ENCODE measurements around the gene CDKN1B.

CDKN1B gene

DNA sequence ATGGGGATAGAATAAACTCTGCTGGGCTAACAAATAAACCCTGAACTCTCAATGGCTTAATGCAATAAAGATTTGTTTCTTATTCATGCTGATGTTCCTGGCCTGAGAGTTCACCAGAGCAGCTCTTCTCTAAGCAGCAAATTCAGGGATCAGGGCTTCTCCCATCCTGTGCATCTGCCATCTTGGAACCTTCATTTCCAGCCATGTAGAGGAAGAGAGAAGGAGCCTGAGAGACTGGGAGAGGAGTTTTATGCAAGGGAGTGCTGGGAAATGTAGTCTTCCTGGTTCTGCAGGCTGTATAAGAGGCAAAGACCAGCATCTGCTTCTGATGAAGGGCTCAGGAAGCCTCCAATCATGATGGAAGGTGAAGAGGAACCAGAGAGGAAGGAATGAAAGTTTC is 47.7 kb downstream of the CDKN1B start:
- Histone ChIP-seq H2AFZ (ENCODE audit: low read length) (peak overlapping the region; percentile 33; the same call in 1 of the 2 replicates), H3K79me2 (ENCODE audit: insufficient read depth, low read length) (no peaks in the 10 kb centered on the region), H4K20me1 (ENCODE audit: insufficient read depth, low read length, poor library complexity, severe bottlenecking) (no peaks in the 10 kb centered on the region), H3K27me3 (ENCODE audit: insufficient read depth, low read length, poor library complexity, severe bottlenecking) (no peaks in the 10 kb centered on the region), H3K9me2 (replicated peaks; ENCODE audit: low read depth, low read length) (no peaks in the 10 kb centered on the region), H3F3A (ENCODE audit: low read depth) (no peaks in the 10 kb centered on the region), H3K9ac (ENCODE audit: low read depth, low read length, poor library complexity, severe bottlenecking) (no peak overlapping the region), H3K36me3 (ENCODE audit: insufficient read depth, low read length) (no peaks in the 10 kb centered on the region), H3K4me3 (ENCODE audit: low read length, poor library complexity, severe bottlenecking) (no peak overlapping the region), H3K4me2 (ENCODE audit: low read depth, low read length, poor library complexity, severe bottlenecking) (no peak overlapping the region), H3K9me3 (ENCODE audit: insufficient read depth, low read depth, low read length) (no peaks in the 10 kb centered on the region), H3K4me1 (ENCODE audit: insufficient read depth, low read length, poor library complexity, severe bottlenecking) (no peaks in the 10 kb centered on the region)
- no peak for TF ChIP-seq CTCF (conservative IDR thresholded peaks at IDR 0.05; ENCODE audit: low read length)
- no peak for TF ChIP-seq EZH2phosphoT487 (IDR thresholded peaks at IDR 0.05; ENCODE audit: borderline replicate concordance)

- no peak overlapping the region for H3K9ac ChIP-seq (ENCODE audit: low read depth, low read length, poor library complexity, severe bottlenecking)
- no peaks in the 10 kb centered on the region for H3K36me3 ChIP-seq (ENCODE audit: insufficient read depth, low read length)
- H3K79me2 ChIP-seq (ENCODE audit: insufficient read depth, low read length), result no peaks in the 10 kb centered on the region
- no peak overlapping the region for H3K4me3 ChIP-seq (ENCODE audit: low read length, poor library complexity, severe bottlenecking)
- H4K20me1 ChIP-seq (ENCODE audit: insufficient read depth, low read length, poor library complexity, severe bottlenecking), result no peaks in the 10 kb centered on the region
- H3K4me1 ChIP-seq (ENCODE audit: insufficient read depth, low read length, poor library complexity, severe bottlenecking), result no peaks in the 10 kb centered on the region
- no peaks in the 10 kb centered on the region for H3F3A ChIP-seq (ENCODE audit: low read depth)
- no peaks in the 10 kb centered on the region for H3K27me3 ChIP-seq (ENCODE audit: insufficient read depth, low read length, poor library complexity, severe bottlenecking)
- H3K9me3 ChIP-seq (ENCODE audit: insufficient read depth, low read depth, low read length), result no peaks in the 10 kb centered on the region
- TF ChIP-seq CTCF (conservative IDR thresholded peaks at IDR 0.05; ENCODE audit: low read length) (no peak), EZH2phosphoT487 (IDR thresholded peaks at IDR 0.05; ENCODE audit: borderline replicate concordance) (no peak)
- H3K4me2 ChIP-seq (ENCODE audit: low read depth, low read length, poor library complexity, severe bottlenecking), result no peak overlapping the region
- no peaks in the 10 kb centered on the region for H3K9me2 ChIP-seq (replicated peaks; ENCODE audit: low read depth, low read length)
- no peak overlapping the region for H2AFZ ChIP-seq (ENCODE audit: low read length)
Measured at GRCh38 chr12:12770262-12770661, 53.1 kb downstream of the CDKN1B start.
